ENCODE results near the gene CPN1. TPM values are rescaled to one million over a fixed set of nuclear protein-coding genes. Genes with fewer than 3 reads are reported as not detected.

The CPN1 gene
- total and polyA plus RNA-seq, 9 of the 15 experiments (the other 6 are each of a cell fraction or from before 2014, with no cell fraction given), result 0.15 to 0.17 TPM; not detected in 7

- 31% methylated on average over 5 of the region's 5 CpGs for WGBS (ENCODE audit: insufficient coverage, low coverage, missing lambda C conversion rate)
- no peak overlapping the region for H3K9ac ChIP-seq (ENCODE audit: insufficient read depth in 1 of 2, low read depth in 2 of 2, low read length in 2 of 2)
- DNase-seq (ENCODE audit: extremely low read depth in 1 of 4, low spot score in 3 of 4) (no peak), ATAC-seq (no peak), FAIRE-seq (no peak)
- H3K4me2 ChIP-seq (ENCODE audit: insufficient read depth, low read length), result no peak overlapping the region
- H3K27ac ChIP-seq (ENCODE audit: extremely low read depth, low read depth, low read length), result no peak overlapping the region
- CTCF ChIA-PET (ENCODE audit: low intra/inter-chr PET ratio), result no interaction called here
- intact Hi-C loops (cut with micrococcal nuclease), result no loop called here
- POLR2A ChIA-PET, result no interaction called here
- H2AFZ ChIP-seq (ENCODE audit: low read depth, low read length), result no peak overlapping the region
- H3K4me3 ChIP-seq, result no peak overlapping the region
- in situ Hi-C loops (cut with MboI), result no loop called here
- 0 out of 2 replicates have a peak, but pooled peaks cover under 1% of the 10 kb centered on the region for H4K20me1 ChIP-seq (replicated peaks; ENCODE audit: control insufficient read depth, insufficient read depth, low read length)
- TF ChIP-seq ZFPM2 (CRISPR knock-in tag; IDR thresholded peaks at IDR 0.05) (no peak), MED1 (CRISPR knock-in tag; IDR thresholded peaks at IDR 0.05; ENCODE audit: borderline replicate concordance) (no peak), E4F1 (CRISPR knock-in tag; IDR thresholded peaks at IDR 0.05; ENCODE audit: borderline replicate concordance) (no peak), SLC30A9 (CRISPR knock-in tag; IDR thresholded peaks at IDR 0.05) (no peak), UBTF (IDR thresholded peaks at IDR 0.05; ENCODE audit: borderline replicate concordance in 1 of 2, low read depth in 2 of 2, low read length in 2 of 2) (no peak), FIP1L1 (IDR thresholded peaks at IDR 0.05; ENCODE audit: low read depth, low read length, poor library complexity, severe bottlenecking) (no peak), ZNF699 (CRISPR knock-in tag; IDR thresholded peaks at IDR 0.05; ENCODE audit: insufficient replicate concordance) (no peak), EWSR1 (IDR thresholded peaks at IDR 0.05; ENCODE audit: borderline replicate concordance, low read depth, partially characterized antibody) (no peak)
- no peaks in the 10 kb centered on the region for H3K9me3 ChIP-seq (replicated peaks; ENCODE audit: control insufficient read depth, insufficient read depth, low read depth, low read length)
- BruUV-seq (replicated peaks), result no TSS peak
- H3K79me2 ChIP-seq (ENCODE audit: control insufficient read depth, insufficient read depth, low read length), result no peaks in the 10 kb centered on the region
- H3K9me1 ChIP-seq (ENCODE audit: control insufficient read depth, insufficient read depth, low read length), result no peaks in the 10 kb centered on the region
- H3K36me3 ChIP-seq (ENCODE audit: control insufficient read depth, insufficient read depth, low read length), result no peaks in the 10 kb centered on the region
- H3K4me1 ChIP-seq (replicated peaks in 1 of 2; ENCODE audit: control insufficient read depth in 2 of 2, insufficient read depth in 2 of 2, low read length in 2 of 2), result peaks cover 0 to 4% of the 10 kb centered on the region in 2 experiments; a peak in 3 of 5 replicates
- H3K27me3 ChIP-seq (ENCODE audit: control insufficient read depth in 2 of 2, insufficient read depth in 2 of 2, low read length in 2 of 2), result 0 out of 5 replicates have a peak, but pooled peaks cover 0 to 2% of the 10 kb centered on the region in 2 experiments
These were observed 67.5 kb downstream of the CPN1 start for GRCh38 chr10:100014071-100014762.

Data from K562 (cell line).